ENCODE results near the gene PDE11A.

- TF ChIP-seq, protein P1, sequence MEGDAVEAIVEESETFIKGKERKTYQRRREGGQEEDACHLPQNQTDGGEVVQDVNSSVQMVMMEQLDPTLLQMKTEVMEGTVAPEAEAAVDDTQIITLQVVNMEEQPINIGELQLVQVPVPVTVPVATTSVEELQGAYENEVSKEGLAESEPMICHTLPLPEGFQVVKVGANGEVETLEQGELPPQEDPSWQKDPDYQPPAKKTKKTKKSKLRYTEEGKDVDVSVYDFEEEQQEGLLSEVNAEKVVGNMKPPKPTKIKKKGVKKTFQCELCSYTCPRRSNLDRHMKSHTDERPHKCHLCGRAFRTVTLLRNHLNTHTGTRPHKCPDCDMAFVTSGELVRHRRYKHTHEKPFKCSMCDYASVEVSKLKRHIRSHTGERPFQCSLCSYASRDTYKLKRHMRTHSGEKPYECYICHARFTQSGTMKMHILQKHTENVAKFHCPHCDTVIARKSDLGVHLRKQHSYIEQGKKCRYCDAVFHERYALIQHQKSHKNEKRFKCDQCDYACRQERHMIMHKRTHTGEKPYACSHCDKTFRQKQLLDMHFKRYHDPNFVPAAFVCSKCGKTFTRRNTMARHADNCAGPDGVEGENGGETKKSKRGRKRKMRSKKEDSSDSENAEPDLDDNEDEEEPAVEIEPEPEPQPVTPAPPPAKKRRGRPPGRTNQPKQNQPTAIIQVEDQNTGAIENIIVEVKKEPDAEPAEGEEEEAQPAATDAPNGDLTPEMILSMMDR (IDR thresholded peaks at IDR 0.05), result no peak
- no peak for TF ChIP-seq POLR2A (IDR thresholded peaks at IDR 0.05)
Observed at GRCh38 chr2:177641331-177641730, 431.2 kb downstream of the PDE11A start.

Data from lower leg skin (tissue), 3 donors.